Stomach (tissue), 4 donors: ENCODE measurements around the gene IPP.

Experiments
- EP300 ChIP-seq: sonication (generic); formaldehyde crosslinking; IDR thresholded peaks from one replicate; pipeline ENCODE4 v1.6.1; 2017; ENCODE audit warnings: antibody characterized with exemption
- POLR2A ChIP-seq, 4 donors: fragments of 450-650 bp; IDR thresholded peaks; one replicate each; pipeline ENCODE4 v1.6.1; 2016; ENCODE audit warnings: antibody characterized with exemption in 4 of 4, control low read depth in 2 of 4, mild to moderate bottlenecking in 1 of 4, moderate library complexity in 1 of 4

- TF ChIP-seq POLR2A (IDR thresholded peaks at IDR 0.05) (no peak), EP300 (no peak)
Observed at GRCh38 chr1:45667321-45668111, 82.9 kb downstream of the IPP start.
